Right lobe of liver (tissue), 6 donors: Measurements from ENCODE around the gene LCE1D. TPM values are rescaled to one million over a fixed set of nuclear protein-coding genes. Genes with fewer than 3 reads are reported as not detected.

Experiments used
- ATAC-seq, 4 donors: fragments of 200-7000 bp; cut with Tn5 transposase; one replicate each; pipeline ENCODE4 v1.9.1; 2020; ENCODE audit warnings: mild to moderate bottlenecking in 4 of 4, moderate library complexity in 4 of 4
- DNase-seq, 3 donors: peaks; one replicate each; pipeline ENCODE4 v3.0.0-alpha.2; 2020
- H3K27ac ChIP-seq, 3 donors: fragments of 200-600 bp; one replicate each; pipeline ENCODE4 v1.8.0; 2022
- H3K27me3 ChIP-seq, 2 donors: fragments of 200-600 bp; one replicate each; pipeline ENCODE4 v1.8.0; 2022
- H3K36me3 ChIP-seq, 4 donors: fragments of 200-600 bp; sonication (generic) in 1 of 4; one replicate each; pipeline versions ENCODE4 v1.5.1 to v1.8.0; 2017 to 2022; ENCODE audit warnings: control low read depth in 1 of 4
- H3K4me1 ChIP-seq, 4 donors: fragments of 200-600 bp; sonication (generic) in 1 of 4; one replicate each; pipeline versions ENCODE4 v1.5.1 to v1.8.0; 2017 to 2022; ENCODE audit warnings: control low read depth in 1 of 4
- H3K4me3 ChIP-seq, 3 donors: fragments of 200-600 bp; one replicate each; pipeline ENCODE4 v1.8.0; 2022
- H3K9me3 ChIP-seq, 4 donors: fragments of 200-600 bp; sonication (generic) in 1 of 4; one replicate each; pipeline versions ENCODE4 v1.5.1 to v1.8.0; 2017 to 2022; ENCODE audit warnings: control low read depth in 1 of 4
- CTCF ChIP-seq, 4 donors: fragments of 200-600 bp in 3 of 4; fragments of 450-650 bp in 1 of 4; IDR thresholded peaks; one replicate each; pipeline versions ENCODE4 v1.5.1 to v1.8.0; 2016 to 2022; ENCODE audit warnings: antibody characterized with exemption in 4 of 4, mild to moderate bottlenecking in 2 of 4
- POLR2A ChIP-seq: fragments of 450-650 bp; IDR thresholded peaks from one replicate; pipeline ENCODE4 v1.6.1; 2017; ENCODE audit warnings: antibody characterized with exemption, mild to moderate bottlenecking
- WGBS: methylation state at CpG from one replicate; pipeline ENCODE4 v1.1.6; 2018; ENCODE audit warnings: low coverage, low lambda C conversion rate; ENCODE audit not compliant: insufficient coverage; ENCODE audit errors: missing lambda C conversion rate; 5-methylcytosine and 5-hydroxymethylcytosine counted together
- intact Hi-C, 2 donors: fragments of 100-400 bp; cut with DNase I; formaldehyde crosslinking; loops; one replicate each; pipeline versions ENCODE4 v1.11.2 to v1.14.1; 2022
- long read RNA-seq: library from polyadenylated mRNA; unstranded; transcript quantifications from one replicate; pipeline ENCODE4 v2.0.0, GENCODE V29; 2019
- total RNA-seq, 6 experiments: library from RNA; depleted of rRNA in 2 of 6; stranded (reverse); fragments of >200 nt in 2 of 6; fragmentation: NEBNext Ultra II Directional in 3 of 6; extraction: Animal tissue kit (Norgen Biotek cat#: 25700) in 3 of 6; gene quantifications; one replicate each; pipeline versions ENCODE4 v1.1.0 to v1.2.4, GENCODE V29; 2016 to 2023
- donor health status: DM: no; HTN: yes; CAD: no.
- donor health status: DM: no; HTN: no; CAD: no.
- donor health status: DM: no; HTN: no; CAD: no.
- donor health status: DM: no; HTN: yes; CAD: no.
- donor health status: DM: no; HTN: yes; CAD: no.

Gene LCE1D
- total RNA-seq: not detected
- long read RNA-seq: 0 reads

GRCh38 chr1:152796421-152796820 lies at the start of gene LCE1D:
Gene LCE1D (plus strand): TSS chr1:152796721. CDS start chr1:152797795, 1,074 bp downstream.
- ATAC-seq (no peak), DNase-seq (no peak)
- no peaks in the 10 kb centered on the region for H3K36me3 ChIP-seq
- intact Hi-C loops: no loop called here
- no peak within 1 kb of the TSS for H3K27ac ChIP-seq
- H3K4me1 ChIP-seq: no peaks in the 10 kb centered on the region
- H3K27me3 ChIP-seq: no peaks in the 10 kb centered on the region
- no peak within 1 kb of the TSS for H3K4me3 ChIP-seq
- no peak for TF ChIP-seq CTCF (IDR thresholded peaks at IDR 0.05)
- no peaks in the 10 kb centered on the region for H3K9me3 ChIP-seq
- WGBS: 70% methylated on average over 2 of the region's 3 CpGs

- TF ChIP-seq CTCF (IDR thresholded peaks at IDR 0.05): no peak
- TF ChIP-seq POLR2A: no peak
- Histone ChIP-seq H3K27ac (no peak overlapping the region), H3K4me1 (no peaks in the 10 kb centered on the region), H3K4me3 (no peak overlapping the region), H3K27me3 (no peaks in the 10 kb centered on the region), H3K36me3 (no peaks in the 10 kb centered on the region), H3K9me3 (no peaks in the 10 kb centered on the region)
- intact Hi-C loops: no loop called here
- DNase-seq: no peak
- no peak for ATAC-seq
- WGBS: 4% methylated on average over 1 of the region's 1 CpG
Measured at GRCh38 chr1:152747831-152748230, 48.7 kb upstream of the LCE1D start.

- intact Hi-C loops: no loop called here
- no peak overlapping the region for H3K27ac ChIP-seq
- no peak for DNase-seq
- 42% methylated on average over 1 of the region's 1 CpG for WGBS
- no peaks in the 10 kb centered on the region for H3K9me3 ChIP-seq
- H3K4me3 ChIP-seq: no peak overlapping the region
- TF ChIP-seq POLR2A (no peak), CTCF (IDR thresholded peaks at IDR 0.05) (no peak)
- H3K27me3 ChIP-seq: no peaks in the 10 kb centered on the region
- H3K4me1 ChIP-seq: no peaks in the 10 kb centered on the region
- H3K36me3 ChIP-seq: no peaks in the 10 kb centered on the region
- no peak for ATAC-seq
Measured at GRCh38 chr1:152752225-152752624, 44.3 kb upstream of the LCE1D start.

GRCh38 chr1:152753586-152753985 lies 42.9 kb upstream of the LCE1D start:
- no peaks in the 10 kb centered on the region for H3K27me3 ChIP-seq
- no peak overlapping the region for H3K27ac ChIP-seq
- DNase-seq (no peak), ATAC-seq (no peak)
- TF ChIP-seq CTCF (IDR thresholded peaks at IDR 0.05) (no peak), POLR2A (no peak)
- WGBS: 0% methylated on average over 1 of the region's 1 CpG
- no peak overlapping the region for H3K4me3 ChIP-seq
- intact Hi-C loops: no loop called here
- no peaks in the 10 kb centered on the region for H3K36me3 ChIP-seq
- no peaks in the 10 kb centered on the region for H3K9me3 ChIP-seq
- no peaks in the 10 kb centered on the region for H3K4me1 ChIP-seq

- DNase-seq (no peak), ATAC-seq (no peak)
- Histone ChIP-seq H3K4me1 (no peaks in the 10 kb centered on the region), H3K9me3 (no peaks in the 10 kb centered on the region), H3K27me3 (no peaks in the 10 kb centered on the region), H3K27ac (no peak overlapping the region), H3K4me3 (no peak overlapping the region), H3K36me3 (no peaks in the 10 kb centered on the region)
- WGBS: 21% methylated on average over 2 of the region's 2 CpGs
- intact Hi-C loops: no loop called here
- TF ChIP-seq CTCF (IDR thresholded peaks at IDR 0.05) (no peak), POLR2A (no peak)
Measured at GRCh38 chr1:152756872-152757271, 39.6 kb upstream of the LCE1D start.
